Measurements from ENCODE around the gene ODF4. TPM values are rescaled to one million over a fixed set of nuclear protein-coding genes. Genes with fewer than 3 reads are reported as not detected.
"Not testable (repeated sequence)": the region's sequence is repeated elsewhere in the genome, so short reads cannot be mapped to it uniquely, and the experiment has no call there.

ODF4 gene
- total RNA-seq, 1 donor = not detected

GRCh38 chr17:8376271-8377067 is 36.8 kb downstream of the ODF4 start, which contains the start of gene KRABD2:
Gene KRABD2 (minus strand): TSS chr17:8376704.
- peaks cover 47% of the 10 kb centered on the region for H3K36me3 ChIP-seq (ENCODE audit: insufficient read depth, low read length)
- peak within 1 kb of the TSS; percentile 85 for H3K4me3 ChIP-seq (ENCODE audit: insufficient read depth, low read length)
- peak within 1 kb of the TSS; percentile 63 for H3K27ac ChIP-seq (ENCODE audit: low read depth, low read length)
- peaks cover 32% of the 10 kb centered on the region for H3K79me2 ChIP-seq (ENCODE audit: insufficient read depth, low read length)
- H4K20me1 ChIP-seq (ENCODE audit: insufficient read depth, low read length) = peaks cover 23% of the 10 kb centered on the region
- H3K9me3 ChIP-seq (ENCODE audit: low read depth, low read length) = no peaks in the 10 kb centered on the region
- no peaks in the 10 kb centered on the region for H3K27me3 ChIP-seq (ENCODE audit: insufficient read depth, low read length)
- peak within 1 kb of the TSS; percentile 69 for H2AFZ ChIP-seq (ENCODE audit: low read length)
- TF ChIP-seq CTCF (IDR thresholded peaks at IDR 0.05; ENCODE audit: extremely low read depth, low read depth, low read length) = peak; percentile 56
- peaks cover 23% of the 10 kb centered on the region for H3K4me1 ChIP-seq (ENCODE audit: insufficient read depth, low read length)
- peak within 1 kb of the TSS; percentile 94 for H3K4me2 ChIP-seq (ENCODE audit: insufficient read depth, low read length)
- DNase-seq (ENCODE audit: insufficient read length, low spot score, missing footprints) = peak; percentile 99

- no peaks in the 10 kb centered on the region for H3K9me3 ChIP-seq (ENCODE audit: low read depth, low read length)
- no peaks in the 10 kb centered on the region for H3K27me3 ChIP-seq (ENCODE audit: insufficient read depth, low read length)
- no peak for DNase-seq (ENCODE audit: insufficient read length, low spot score, missing footprints)
- H3K36me3 ChIP-seq (ENCODE audit: insufficient read depth, low read length) = peaks cover 51% of the 10 kb centered on the region
- H3K4me2 ChIP-seq (ENCODE audit: insufficient read depth, low read length) = no peak overlapping the region
- peaks cover 42% of the 10 kb centered on the region for H3K79me2 ChIP-seq (ENCODE audit: insufficient read depth, low read length)
- TF ChIP-seq CTCF (IDR thresholded peaks at IDR 0.05; ENCODE audit: extremely low read depth, low read depth, low read length) = no peak
- no peak overlapping the region for H3K4me3 ChIP-seq (ENCODE audit: insufficient read depth, low read length)
- no peak overlapping the region for H3K27ac ChIP-seq (ENCODE audit: low read depth, low read length)
- no peak overlapping the region for H2AFZ ChIP-seq (ENCODE audit: low read length)
- peaks cover 30% of the 10 kb centered on the region for H4K20me1 ChIP-seq (ENCODE audit: insufficient read depth, low read length)
- peaks cover 30% of the 10 kb centered on the region for H3K4me1 ChIP-seq (ENCODE audit: insufficient read depth, low read length)
Observed at GRCh38 chr17:8377422-8377821, 37.8 kb downstream of the ODF4 start.

- not testable (repeated sequence) for H3K4me2 ChIP-seq (ENCODE audit: insufficient read depth, low read length); H3K27ac ChIP-seq (ENCODE audit: low read depth, low read length); H3K9me3 ChIP-seq (ENCODE audit: low read depth, low read length); H3K27me3 ChIP-seq (ENCODE audit: insufficient read depth, low read length); H2AFZ ChIP-seq (ENCODE audit: low read length); DNase-seq (ENCODE audit: insufficient read length, low spot score, missing footprints); H3K4me3 ChIP-seq (ENCODE audit: insufficient read depth, low read length)
- Histone ChIP-seq H3K79me2 (ENCODE audit: insufficient read depth, low read length) (peaks cover 47% of the 10 kb centered on the region), H3K36me3 (ENCODE audit: insufficient read depth, low read length) (peaks cover 51% of the 10 kb centered on the region), H3K4me1 (ENCODE audit: insufficient read depth, low read length) (peaks cover 30% of the 10 kb centered on the region), H4K20me1 (ENCODE audit: insufficient read depth, low read length) (peaks cover 30% of the 10 kb centered on the region)
Observed at GRCh38 chr17:8378117-8378516, 38.5 kb downstream of the ODF4 start.

- peaks cover 47% of the 10 kb centered on the region for H3K79me2 ChIP-seq (ENCODE audit: insufficient read depth, low read length)
- DNase-seq (ENCODE audit: insufficient read length, low spot score, missing footprints) = no peak
- H3K27me3 ChIP-seq (ENCODE audit: insufficient read depth, low read length) = no peaks in the 10 kb centered on the region
- H4K20me1 ChIP-seq (ENCODE audit: insufficient read depth, low read length) = peaks cover 30% of the 10 kb centered on the region
- H3K4me2 ChIP-seq (ENCODE audit: insufficient read depth, low read length) = peak overlapping the region; percentile 87
- no peaks in the 10 kb centered on the region for H3K9me3 ChIP-seq (ENCODE audit: low read depth, low read length)
- no peak overlapping the region for H2AFZ ChIP-seq (ENCODE audit: low read length)
- peaks cover 51% of the 10 kb centered on the region for H3K36me3 ChIP-seq (ENCODE audit: insufficient read depth, low read length)
- no peak overlapping the region for H3K4me3 ChIP-seq (ENCODE audit: insufficient read depth, low read length)
- H3K4me1 ChIP-seq (ENCODE audit: insufficient read depth, low read length) = peaks cover 39% of the 10 kb centered on the region
- no peak for TF ChIP-seq CTCF (IDR thresholded peaks at IDR 0.05; ENCODE audit: extremely low read depth, low read depth, low read length)
- H3K27ac ChIP-seq (ENCODE audit: low read depth, low read length) = no peak overlapping the region
Observed at GRCh38 chr17:8380049-8380448, 40.4 kb downstream of the ODF4 start.
